ENCODE data around the gene CD40. TPM values are rescaled to one million over a fixed set of nuclear protein-coding genes. Genes with fewer than 3 reads are reported as not detected.

Gene CD40
- total and polyA plus RNA-seq, 2 of the 8 experiments (the other 6 are each of a cell fraction or from before 2014, with no cell fraction given), result 14.5 to 18.8 TPM

- H3K9ac ChIP-seq (replicated peaks in 1 of 4; ENCODE audit: extremely low read depth in 1 of 4, low read depth in 3 of 4, low read length in 3 of 4), result no peak overlapping the region
- H4K8ac ChIP-seq (ENCODE audit: extremely low read depth, insufficient read depth, low read length), result no peak overlapping the region
- H3K18ac ChIP-seq (ENCODE audit: extremely low read depth, low read length), result no peak overlapping the region
- H4K91ac ChIP-seq (replicated peaks; ENCODE audit: insufficient read length, low read length), result no peak overlapping the region
- H3K14ac ChIP-seq (ENCODE audit: insufficient read length), result no peak overlapping the region
- H3K9me3 ChIP-seq (ENCODE audit: insufficient read depth in 2 of 2, low read depth in 1 of 2, low read length in 1 of 2), result no peaks in the 10 kb centered on the region
- no peak overlapping the region for H4K5ac ChIP-seq (ENCODE audit: insufficient read length, low read depth, low read length)
- H2AFZ ChIP-seq (ENCODE audit: low read length), result no peak overlapping the region
- no peaks in the 10 kb centered on the region for H4K20me1 ChIP-seq (replicated peaks in 1 of 2; ENCODE audit: control insufficient read depth in 1 of 2, insufficient read depth in 2 of 2, low read length in 2 of 2)
- H2BK5ac ChIP-seq (ENCODE audit: low read depth, low read length), result no peak overlapping the region
- 85% methylated on average over 14 of the region's 14 CpGs; no CpG with 5 or more reads in 1 of the 2 experiments for WGBS, 2 experiments (ENCODE audit: extremely low coverage in 1 of 2, insufficient coverage in 1 of 2, insufficient read length in 1 of 2, insufficient replicate concordance in 2 of 2, low coverage in 1 of 2, low lambda C conversion rate in 2 of 2, missing lambda C conversion rate in 1 of 2)
- peaks cover 0 to 3% (median 1%) of the 10 kb centered on the region in 4 experiments; a peak in 4 of 7 replicates for H3K27me3 ChIP-seq (replicated peaks in 1 of 4; ENCODE audit: control insufficient read depth in 3 of 4, extremely low read depth in 1 of 4, insufficient read depth in 3 of 4, low read length in 3 of 4)
- no peak overlapping the region for H2BK120ac ChIP-seq (replicated peaks; ENCODE audit: low read depth, low read length)
- DNase-seq (ENCODE audit: low read depth in 1 of 2, low spot score in 2 of 2), result no peak
- no peak overlapping the region for H2AK5ac ChIP-seq (ENCODE audit: low read depth, low read length)
- H3K23me2 ChIP-seq (ENCODE audit: low read depth, low read length), result no peaks in the 10 kb centered on the region
- no peak overlapping the region for H2BK20ac ChIP-seq (ENCODE audit: low read length)
- H3K79me2 ChIP-seq (ENCODE audit: control insufficient read depth in 1 of 2, insufficient read depth in 2 of 2, low read length in 2 of 2), result no peaks in the 10 kb centered on the region
- ChIA-PET CTCF (ENCODE audit: partially characterized antibody) (interaction anchor here (2.4 kb wide), 1 partner anchor 10 kb away, joined by 11 read pairs; no protein-coding TSS in a partner anchor), POLR2A (ENCODE audit: partially characterized antibody) (interaction anchor here (1.3 kb wide), 1 partner anchor 9 kb away, joined by 4 read pairs; the partner anchor contains the start of gene CD40)
- no peak overlapping the region for H3K23ac ChIP-seq (ENCODE audit: insufficient read length)
- no peak overlapping the region for H3K27ac ChIP-seq (ENCODE audit: low read depth, low read length)
- no peak overlapping the region for H2BK12ac ChIP-seq (ENCODE audit: low read depth, low read length)
- no peaks in the 10 kb centered on the region for H3K4me1 ChIP-seq (replicated peaks in 1 of 4; ENCODE audit: control insufficient read depth in 3 of 4, insufficient read depth in 4 of 4, low read length in 3 of 4)
- TF ChIP-seq FOSL1 (IDR thresholded peaks at IDR 0.05; ENCODE audit: insufficient read depth, low read depth, low read length) (no peak), CREB1 (IDR thresholded peaks at IDR 0.05) (no peak)
- no peak overlapping the region for H2BK15ac ChIP-seq (ENCODE audit: low read length)
- no peaks in the 10 kb centered on the region for H3K79me1 ChIP-seq (ENCODE audit: low read depth, low read length)
- FAIRE-seq, result no peak
- H3K4me2 ChIP-seq (ENCODE audit: insufficient read depth in 1 of 2, low read depth in 2 of 2, low read length in 2 of 2), result no peak overlapping the region
- H3K4ac ChIP-seq (replicated peaks; ENCODE audit: insufficient read length, low read depth, low read length), result no peak overlapping the region
- no peak overlapping the region for H3K56ac ChIP-seq (replicated peaks; ENCODE audit: insufficient read length, low read depth, low read length)
- no peaks in the 10 kb centered on the region for H3K36me3 ChIP-seq (ENCODE audit: control insufficient read depth in 2 of 4, insufficient read depth in 4 of 4, low read length in 3 of 4)
- H3K4me3 ChIP-seq (ENCODE audit: extremely low read depth in 1 of 4, insufficient read depth in 2 of 4, low read depth in 3 of 4, low read length in 4 of 4), result no peak overlapping the region
Measured at GRCh38 chr20:46108976-46109375, 9.1 kb upstream of the CD40 start.

Data from H1 (cell line).